OCI-M2 (cell line): ENCODE results near the gene MTA1.

ENCODE experiments used
- DNase-seq: peaks from one replicate; lab custom pipeline; 2025; ENCODE audit not compliant: unreplicated experiment; lab: John Stamatoyannopoulos, UW

Gene MTA1

DNA sequence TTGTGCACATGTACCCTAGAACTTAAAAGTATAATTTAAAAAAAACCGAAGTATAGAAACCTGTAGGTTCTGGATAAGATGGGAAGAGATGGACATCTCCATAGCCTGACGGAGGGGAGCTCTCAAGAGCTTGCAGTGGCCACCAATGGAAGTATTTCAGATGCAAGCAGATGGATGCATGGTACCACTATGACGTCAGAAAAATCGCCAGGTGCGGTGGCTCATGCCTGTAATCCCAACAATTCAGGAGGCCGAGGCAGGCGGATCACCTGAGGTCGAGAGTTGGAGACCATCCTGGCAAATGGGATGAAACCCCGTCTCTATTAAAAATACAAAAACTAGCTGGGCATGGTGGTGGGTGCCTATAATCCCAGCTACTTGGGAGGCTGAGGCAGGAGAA, 17.9 kb upstream of the MTA1 start:
- no peak for DNase-seq

DNA sequence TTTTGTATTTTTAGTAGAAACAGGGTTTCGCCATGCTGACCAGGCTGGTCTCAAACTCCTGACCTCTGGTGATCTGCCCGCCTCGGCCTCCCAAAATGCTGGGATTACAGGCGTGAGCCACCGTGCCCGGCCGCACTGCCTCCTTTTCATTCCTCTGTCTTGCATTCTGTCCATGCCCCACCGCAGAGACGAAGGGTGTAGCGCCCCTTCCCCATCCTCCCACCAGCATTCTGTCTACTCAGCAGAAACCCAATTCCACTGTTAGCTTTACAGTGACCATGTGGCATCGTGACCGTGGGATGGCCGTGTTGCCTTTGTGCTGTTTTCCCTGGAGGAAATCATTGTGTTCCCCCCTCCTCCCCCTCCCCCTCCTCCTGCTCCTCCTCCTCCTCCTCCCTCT, 11.0 kb upstream of the MTA1 start:
- no peak for DNase-seq

DNA sequence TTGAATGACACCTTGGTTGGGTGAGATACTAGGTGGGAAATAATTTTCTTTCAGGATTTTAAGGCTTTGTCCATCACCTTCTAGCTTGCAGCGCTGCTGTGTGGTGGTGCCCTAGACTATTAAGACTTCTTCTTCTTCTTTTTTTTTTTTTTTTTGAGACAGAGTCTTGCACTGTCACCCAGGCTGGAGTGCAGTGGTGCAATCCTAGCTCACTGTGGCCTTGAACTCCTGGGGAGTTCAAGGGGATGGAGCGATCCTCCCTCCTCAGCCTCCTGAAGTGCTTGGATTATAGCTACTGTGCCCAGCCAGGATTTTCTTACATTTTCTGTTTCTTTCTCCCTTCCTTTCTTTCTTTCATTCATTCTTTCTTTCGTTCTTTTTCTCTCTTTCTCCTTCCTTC, 10.3 kb upstream of the MTA1 start:
- DNase-seq = no peak

DNA sequence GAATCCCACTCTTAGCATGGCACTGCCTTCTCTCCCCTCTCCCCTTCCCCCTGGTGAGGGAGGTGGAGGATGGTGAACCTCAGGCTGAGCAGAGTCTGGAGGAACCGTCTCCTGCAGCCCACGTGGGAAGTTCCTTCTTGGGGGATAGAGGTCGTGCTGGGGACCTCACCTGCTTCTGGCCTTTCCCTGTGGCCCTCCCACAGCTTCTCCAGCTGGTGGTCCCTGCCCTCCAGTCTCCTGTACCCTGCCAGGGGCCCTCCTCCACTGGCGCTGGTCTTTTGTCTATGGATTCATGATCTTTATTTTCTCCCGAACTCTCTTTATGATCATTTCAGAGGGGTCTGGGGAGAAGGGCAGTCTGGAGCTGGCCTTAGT, 9.0 kb upstream of the MTA1 start:
- DNase-seq = no peak

DNA sequence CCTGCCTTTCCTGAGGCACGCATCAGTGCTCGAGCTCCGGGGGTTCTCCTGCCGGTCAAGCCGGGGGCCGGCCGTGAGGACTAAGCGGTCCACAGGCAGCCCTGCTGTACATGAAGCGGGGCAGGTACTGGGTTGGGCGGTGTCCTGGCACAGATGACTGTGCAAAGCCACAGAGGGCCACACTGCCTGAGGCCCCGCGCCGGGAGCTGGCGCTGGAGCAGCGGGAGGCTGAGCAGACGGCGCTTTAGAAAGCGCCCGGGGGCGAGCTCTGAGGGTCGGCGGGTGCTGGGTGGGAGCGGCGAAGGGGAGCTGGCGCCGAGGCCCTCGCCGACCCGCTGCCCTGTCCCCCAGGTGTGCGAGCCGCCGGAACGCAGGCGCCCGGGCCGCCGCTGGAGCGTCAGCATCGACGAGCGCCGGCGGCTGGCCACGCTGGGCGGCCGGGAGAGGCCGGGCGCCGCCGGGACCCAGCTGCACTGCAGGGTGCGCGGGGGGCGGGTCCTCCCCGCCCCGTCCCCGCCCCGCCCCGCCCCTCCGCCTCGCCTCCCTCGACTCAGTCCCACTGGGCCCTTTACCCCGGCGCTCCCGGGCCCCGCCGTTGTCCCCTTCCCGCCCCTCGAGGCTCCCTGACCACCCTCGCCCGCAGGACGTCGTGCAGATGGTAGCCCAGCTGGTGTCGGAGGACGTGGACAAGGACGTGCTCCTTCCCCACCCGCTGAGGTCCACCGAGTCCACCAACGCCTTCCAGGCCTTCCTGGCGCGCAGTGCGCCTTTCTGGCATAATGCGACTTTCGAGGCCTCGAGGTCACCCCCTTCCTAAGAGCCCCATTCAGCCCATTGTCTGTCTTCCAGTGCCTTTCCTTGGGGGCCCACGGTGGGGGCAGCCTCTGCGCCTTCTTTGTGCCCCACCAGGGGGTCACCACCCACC, 8.3 kb upstream of the MTA1 start:
- DNase-seq = no peak

DNA sequence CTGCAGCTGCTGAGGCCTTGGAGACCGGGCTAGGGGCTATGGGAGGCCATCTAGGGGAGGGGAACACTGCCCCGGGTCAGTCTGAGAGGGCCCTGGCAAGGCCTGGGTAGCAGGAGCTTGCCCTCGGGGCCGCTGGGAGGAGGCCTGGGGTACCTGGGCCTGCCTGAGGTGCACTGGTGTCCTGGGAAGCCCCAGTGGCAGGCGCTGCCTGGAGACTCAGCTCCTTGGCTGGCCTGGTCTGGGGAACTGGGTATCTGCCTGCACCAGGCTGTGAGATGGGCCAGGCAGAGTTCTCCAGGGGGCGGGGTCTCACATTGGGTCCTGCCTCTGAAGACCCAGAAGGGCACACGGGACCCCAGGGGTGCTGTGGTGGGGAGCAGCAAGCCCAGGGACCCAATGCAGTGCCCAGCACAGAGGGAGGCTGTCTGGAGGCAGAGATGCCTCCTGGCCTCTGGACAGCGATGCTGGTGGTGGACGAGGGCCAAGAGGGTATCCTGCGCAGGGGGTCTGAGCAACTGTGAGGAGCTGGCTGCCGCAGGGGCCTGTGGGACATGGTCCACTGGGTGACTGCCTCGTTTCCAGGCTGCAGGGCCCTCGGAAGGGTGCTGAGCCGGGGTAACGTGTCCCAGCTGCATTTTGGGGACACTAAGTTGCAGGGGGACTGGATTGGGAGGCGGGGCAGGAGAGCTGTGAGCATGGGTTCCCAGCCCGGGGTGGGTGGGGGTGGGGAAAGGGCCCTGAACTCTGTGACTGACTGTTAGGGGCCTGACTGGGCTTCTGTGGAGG, 7.4 kb upstream of the MTA1 start:
- DNase-seq = no peak

DNA sequence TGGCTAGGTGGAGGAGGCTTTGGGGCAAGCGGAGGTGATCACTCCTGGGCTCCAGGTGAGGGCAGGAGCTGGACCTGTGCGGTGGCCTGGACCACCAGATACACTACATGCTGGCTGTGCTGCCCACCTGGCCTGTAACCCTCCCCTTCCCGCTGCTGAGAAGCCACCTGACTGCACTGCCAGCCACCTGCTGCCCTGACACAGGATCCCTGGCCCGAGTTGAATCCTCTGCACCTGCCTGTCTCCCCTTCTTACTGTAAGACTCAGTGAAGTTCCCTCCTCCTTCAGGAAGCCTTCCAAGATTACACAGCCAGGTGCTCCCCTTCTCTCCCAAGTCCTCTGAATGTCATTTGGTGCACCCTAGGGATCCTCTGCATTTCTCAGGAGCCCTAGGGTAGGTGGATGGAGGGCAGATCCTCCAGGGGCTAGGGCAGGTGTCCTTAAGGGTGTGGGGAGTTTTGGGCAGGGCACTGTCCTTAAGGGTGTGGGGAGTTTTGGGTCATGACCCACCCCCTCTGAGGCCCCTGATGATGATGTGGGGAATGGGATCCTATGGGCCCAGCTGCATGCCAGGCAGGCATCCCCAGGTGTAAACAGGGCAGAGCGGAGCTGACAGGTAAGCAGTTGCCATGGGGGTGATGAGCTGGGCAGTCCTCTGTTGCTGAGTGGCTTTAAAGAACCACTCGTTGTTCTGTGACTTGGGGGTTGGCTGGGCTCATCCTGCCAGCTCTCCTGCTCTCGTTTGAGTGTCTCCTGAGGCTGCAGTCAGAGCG, 6.7 kb upstream of the MTA1 start:
- DNase-seq = no peak

DNA sequence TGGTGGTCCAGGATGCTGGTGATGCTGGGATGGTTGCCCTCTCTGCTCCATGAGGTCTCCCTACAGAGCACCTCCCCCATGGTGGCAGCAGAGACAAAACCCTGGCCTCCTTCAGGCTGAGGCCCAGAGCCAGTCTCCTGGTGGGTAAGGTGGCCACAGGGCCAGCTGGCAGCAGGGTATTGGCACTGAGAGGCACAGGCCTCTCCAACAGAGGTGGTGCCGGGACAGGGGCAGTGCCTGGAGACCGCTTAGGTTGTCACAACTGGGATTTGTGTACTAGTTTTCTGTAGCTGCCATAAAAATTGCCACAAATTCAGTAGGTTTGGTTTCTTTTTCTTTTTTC, 6.1 kb upstream of the MTA1 start:
- DNase-seq = no peak

DNA sequence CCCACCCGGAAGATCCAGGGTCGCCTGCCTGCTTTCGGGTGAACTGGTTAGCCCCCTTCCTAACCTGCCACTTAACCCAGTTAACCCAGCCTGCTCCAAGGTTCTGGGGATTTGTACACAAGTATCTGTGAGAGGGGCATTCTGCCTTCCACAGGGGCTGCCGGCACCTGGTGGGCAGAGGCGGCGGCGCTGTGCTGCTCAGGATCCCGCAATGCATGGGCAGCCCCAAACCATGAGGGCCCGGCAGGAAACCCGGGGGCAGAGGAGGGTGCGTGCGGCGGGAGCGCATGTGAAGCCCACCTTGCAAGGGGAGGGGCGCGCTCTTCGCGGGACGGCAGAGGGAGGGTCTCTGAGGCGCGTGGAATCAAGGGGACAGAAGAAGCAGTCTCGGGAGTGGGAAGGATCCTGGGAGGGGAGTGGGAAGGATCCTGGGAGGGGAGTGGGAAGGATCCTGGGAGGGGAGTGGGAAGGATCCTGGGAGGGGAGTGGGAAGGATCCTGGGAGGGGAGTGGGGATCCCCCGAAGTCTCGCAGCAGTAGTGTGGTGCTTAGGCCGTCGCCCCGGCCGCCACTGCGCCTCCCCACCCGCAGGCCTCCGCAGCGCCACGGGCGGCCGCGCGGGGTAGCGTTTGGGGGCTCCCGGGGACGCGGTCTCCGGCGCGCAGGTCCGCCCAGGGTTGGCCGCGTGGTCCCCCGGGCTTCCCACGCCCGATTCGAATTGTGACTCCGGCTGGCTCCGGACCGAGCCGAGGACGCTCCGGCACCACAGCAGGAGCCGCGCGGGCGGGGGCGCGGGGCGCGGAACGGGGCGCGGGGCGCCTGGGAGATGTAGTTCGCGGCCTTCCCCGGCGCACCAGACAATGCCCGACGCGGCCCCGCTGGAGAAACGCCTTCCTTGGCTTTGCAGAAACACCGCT, 4.9 kb upstream of the MTA1 start:
- DNase-seq = peak; percentile 27

DNA sequence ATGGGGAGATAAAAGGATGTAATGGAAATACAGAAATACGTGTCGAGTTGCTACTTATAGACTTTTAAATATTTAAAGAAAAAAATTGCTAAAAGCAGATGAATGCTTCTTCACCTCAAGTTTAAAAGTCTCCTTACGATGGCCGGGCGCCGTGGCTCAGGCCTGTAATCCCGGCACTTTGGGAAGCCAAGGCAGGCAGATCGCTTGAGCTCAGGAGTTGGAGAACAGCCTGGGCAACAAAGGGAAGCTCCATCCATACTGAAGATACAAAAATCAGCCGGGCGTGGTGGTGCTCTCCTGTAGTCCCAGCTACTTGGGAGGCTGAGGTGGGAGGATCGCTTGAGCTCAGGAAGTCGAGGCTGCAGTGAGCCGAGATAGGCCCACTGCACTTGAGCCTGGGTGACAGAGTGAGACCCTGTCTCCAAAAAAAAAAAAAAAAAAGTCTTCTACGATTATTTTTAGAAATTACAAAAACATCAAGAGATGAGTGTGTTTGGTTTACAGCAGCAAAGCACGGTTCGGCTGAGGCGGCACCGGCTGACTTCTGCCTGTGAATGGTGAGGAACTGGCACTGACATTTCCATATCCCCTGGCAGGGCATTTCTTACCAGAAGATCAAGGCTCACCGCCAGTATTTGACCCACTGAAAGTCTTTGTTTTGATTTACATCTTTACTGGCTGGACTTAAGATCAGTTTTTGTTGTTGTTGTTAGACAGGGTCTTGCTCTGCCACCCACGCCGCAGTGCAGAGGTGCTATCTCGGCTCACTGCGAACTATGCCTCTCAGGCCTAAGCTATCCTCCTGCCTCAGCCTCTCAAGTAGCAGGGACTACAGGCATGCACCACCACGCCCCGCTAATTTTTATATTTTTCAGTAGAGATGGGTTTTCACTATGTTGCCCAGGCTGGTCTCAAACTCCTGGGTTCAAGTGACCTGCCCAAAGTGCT, 3.9 kb upstream of the MTA1 start:
- DNase-seq = no peak

DNA sequence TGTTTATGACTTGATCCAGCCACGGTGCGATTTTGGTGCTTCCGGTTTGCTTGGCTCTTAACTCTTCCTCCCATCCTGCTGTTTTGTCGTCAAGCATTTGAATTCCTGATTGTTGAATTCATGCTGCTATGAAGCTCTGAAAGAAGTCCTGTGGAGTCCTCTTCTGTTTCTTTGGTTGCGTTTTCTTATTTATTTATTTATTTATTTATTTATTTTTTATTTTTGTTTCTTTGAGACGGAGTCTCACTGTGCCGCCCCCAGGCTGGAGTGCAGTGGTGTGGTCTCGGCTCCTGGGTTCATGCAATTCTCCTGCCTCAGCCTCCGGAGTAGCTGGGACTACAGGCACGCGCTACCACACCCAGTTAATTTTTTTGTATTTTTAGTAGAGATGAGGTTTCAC, 3.0 kb upstream of the MTA1 start:
- no peak for DNase-seq

DNA sequence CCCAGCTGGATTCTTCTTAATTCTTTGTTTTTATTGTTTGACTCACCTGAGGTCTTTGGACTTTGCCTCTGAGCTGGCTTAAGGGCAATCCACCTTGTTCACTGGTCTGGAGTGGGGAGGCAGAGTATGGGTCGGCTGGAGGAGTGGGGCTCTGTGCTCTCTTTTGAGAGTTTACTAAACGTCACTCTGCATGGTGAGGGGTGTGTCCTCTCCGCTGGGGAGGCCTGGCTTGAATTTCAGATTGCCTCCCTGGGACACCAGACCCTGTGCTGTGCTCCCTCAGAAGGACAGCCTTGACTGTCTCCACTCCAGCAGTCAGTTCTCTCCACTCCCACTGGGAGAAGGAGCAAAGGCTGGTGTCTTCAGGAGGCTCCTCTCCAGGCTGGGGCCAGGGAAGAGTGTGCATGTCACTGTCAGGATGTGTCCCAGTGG, 1.9 kb upstream of the MTA1 start:
- DNase-seq = no peak

DNA sequence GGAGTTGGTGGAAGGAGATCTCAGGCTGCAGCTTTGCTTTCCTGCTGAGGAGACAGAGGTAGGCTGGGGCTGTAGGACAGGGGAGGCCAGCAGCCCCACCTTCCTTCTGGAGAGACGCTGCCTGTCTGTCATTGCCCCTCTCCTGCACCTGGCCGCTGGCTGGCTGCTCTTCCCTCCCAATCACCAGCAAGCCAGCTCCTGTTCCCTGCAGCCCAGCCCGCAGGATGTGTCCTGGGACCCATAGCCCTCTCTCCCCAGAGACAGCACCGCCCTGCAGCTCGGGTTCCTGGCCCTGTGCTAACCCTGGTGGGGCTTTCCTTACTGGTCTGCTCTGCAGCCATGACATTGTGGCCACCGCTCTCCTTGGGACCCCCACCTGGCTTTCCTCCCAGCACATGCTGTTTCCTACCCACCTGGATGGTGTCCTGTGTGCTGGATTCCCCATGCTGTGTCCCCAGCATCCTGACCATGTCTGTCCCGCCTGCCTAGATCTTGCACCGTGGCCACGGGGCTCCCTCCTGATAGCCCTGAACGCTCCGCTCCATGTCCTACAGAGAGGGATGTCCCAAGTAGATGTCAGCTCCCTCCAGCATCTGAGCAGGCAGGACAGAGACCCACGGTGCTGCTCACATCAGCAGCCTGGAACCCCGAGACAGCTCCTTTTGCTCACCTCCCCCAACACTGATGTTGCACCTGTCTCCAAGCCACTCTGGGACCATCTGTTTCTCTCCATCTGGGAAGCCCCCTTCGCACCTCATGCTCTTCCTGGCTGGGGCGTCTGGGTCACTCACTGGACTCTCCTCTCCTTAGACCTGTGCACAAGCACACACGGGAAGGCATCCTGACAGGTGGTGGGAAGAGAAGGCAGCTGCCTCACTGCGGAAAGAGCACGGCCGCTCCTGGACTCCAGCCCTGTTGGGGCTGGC, 1.1 kb upstream of the MTA1 start:
- no peak for DNase-seq

DNA sequence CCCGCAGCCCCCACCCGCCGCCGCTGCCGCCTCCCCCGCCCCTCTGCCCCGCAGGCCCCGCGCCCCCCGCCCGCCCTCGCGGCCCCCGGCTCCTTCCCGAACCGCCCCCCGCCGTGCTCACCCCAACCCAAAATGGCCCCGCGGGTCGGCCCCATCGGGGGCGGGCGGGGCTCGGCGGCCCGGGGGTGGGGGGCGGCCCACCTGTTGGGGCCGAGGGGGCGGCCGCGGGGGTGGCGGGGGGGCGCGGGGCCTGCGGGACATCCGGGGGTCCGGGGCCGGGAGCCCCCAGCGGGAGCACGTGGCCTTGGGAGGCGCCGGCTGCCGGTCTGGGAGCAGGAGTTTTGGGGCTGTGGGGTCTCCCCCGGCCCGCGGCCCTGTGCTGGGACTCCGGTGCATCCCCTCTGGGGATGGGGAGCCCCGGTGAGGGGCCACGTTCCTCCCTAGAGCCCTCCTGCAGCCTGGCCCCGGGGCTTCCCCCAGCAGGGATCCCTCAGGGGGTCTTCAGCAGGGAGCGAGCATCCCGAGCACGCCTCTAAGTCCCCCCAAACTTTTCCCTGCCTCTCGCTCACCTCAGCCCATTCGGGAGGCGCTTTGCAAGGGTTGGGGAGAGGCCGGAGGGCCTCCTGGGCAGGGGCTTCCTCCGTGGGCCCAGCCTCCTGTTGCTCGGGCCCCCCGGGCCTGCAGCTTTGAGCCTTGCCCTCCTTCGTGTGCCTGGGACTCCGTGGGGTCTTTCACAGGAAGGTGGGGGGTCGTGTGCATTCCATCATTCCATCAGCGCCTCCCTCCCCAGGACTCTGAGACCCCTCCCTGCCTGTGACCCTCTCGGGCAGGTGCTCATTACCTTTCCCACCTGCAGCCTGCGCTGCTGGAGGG, 710 bp downstream of the MTA1 start:
- DNase-seq = no peak

DNA sequence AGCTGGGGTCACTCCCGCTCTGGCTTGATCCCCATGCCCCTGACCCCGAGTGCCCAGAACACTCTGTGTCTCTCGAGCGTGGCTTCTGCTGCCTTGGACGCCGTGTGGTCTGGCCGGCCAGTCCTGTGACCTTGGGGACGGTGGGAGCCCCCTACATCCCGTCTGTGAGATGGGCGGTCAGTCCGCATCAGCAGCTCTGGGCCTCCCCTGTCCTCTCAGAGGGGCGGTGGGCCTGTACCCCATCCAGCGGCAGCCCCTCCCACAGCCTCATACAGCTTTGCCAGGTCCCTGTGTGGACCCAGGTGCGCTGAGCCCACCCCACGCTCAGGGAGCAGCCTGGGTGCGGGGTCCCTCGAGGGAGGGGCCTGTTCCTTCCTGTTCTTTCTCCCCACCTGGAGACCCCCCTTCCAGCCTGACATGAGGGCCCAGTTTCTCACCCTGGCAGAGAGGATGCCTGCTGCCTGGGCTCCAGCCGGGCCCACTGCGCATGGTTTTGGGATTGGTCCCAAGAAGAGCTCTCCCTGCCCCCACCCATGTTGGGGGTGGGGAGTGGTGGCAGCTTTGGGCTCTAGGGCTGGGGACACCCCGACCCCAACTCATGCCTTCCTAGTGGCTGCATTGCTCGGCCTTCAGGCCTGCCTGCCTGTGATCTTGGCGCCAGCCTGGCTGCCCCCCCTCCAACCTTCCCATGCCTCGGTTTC, 1.5 kb downstream of the MTA1 start:
- no peak for DNase-seq

DNA sequence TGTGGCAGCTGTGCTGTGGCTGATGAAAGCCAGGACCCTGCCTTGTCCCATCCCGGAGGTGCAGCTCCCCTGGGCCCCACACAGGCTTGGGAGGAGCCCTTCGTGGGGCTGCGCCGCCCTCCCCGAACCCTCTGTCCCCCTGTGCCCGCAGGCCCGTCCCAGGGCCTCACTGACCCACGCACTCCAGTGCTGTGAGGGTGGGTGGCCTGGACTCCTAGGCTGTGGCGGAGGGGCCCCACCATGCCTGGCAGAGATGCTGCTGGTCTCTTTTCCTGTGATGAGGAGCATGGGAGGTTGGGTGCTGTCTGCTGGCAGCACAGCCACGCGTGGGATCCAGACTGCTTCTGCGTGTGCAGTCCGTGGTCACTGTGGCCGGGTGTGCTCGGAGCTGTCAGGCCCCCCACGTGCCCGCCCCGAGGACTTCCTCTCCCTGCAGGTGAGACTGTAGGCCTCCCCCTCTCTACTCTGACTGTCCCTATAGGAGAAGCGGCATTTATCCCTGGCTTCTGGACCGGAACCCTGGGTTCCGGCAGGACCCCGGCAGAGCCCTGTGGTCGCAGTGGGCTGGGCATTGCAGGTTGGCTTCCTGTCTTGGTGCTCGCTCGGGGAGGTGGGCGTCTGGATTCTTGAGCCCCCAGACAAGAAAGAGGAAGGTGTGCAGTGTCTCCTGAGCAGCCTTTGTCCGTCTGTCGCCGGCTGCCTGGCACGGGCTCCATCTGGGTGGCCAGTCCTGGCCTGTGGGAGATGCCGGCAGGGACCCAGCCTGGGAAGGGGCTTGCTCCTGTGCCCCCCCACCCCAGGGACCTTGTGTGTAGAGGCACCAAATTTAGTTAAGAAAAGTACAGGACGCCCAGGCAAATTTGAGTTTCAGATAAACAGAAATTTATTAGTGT, 2.3 kb downstream of the MTA1 start:
- DNase-seq = no peak
